Bone marrow (tissue), 2 donors: ENCODE data around the gene NKX3-2.

Experiments
- DNase-seq, 2 donors: peaks; one replicate each; lab custom pipeline; 2025; lab: John Stamatoyannopoulos, UW

NKX3-2 gene

GRCh38 chr4:13531625-13531998 lies 12.7 kb downstream of the NKX3-2 start:
- DNase-seq, result no peak

GRCh38 chr4:13530823-13531624 lies 13.3 kb downstream of the NKX3-2 start:
- no peak for DNase-seq

GRCh38 chr4:13529128-13529919 lies 15.0 kb downstream of the NKX3-2 start:
- DNase-seq, result no peak

GRCh38 chr4:13528821-13529127 lies 15.5 kb downstream of the NKX3-2 start:
- DNase-seq, result no peak

- DNase-seq, result no peak
Observed at GRCh38 chr4:13527981-13528820, 16.1 kb downstream of the NKX3-2 start.

- no peak for DNase-seq
Observed at GRCh38 chr4:13527192-13527980, 16.9 kb downstream of the NKX3-2 start.

- DNase-seq, result no peak
Observed at GRCh38 chr4:13526658-13527057, 17.6 kb downstream of the NKX3-2 start.

GRCh38 chr4:13525606-13526281 lies 18.6 kb downstream of the NKX3-2 start:
- no peak for DNase-seq

- DNase-seq, result no peak
Observed at GRCh38 chr4:13524504-13525243, 19.6 kb downstream of the NKX3-2 start.

GRCh38 chr4:13523591-13524503 lies 20.5 kb downstream of the NKX3-2 start:
- DNase-seq, result no peak

- no peak for DNase-seq
Observed at GRCh38 chr4:13523105-13523477, 21.2 kb downstream of the NKX3-2 start.

- no peak for DNase-seq
Observed at GRCh38 chr4:13522282-13523104, 21.8 kb downstream of the NKX3-2 start.

- DNase-seq, result no peak
Observed at GRCh38 chr4:13521047-13521446, 23.3 kb downstream of the NKX3-2 start.

GRCh38 chr4:13516315-13516860 lies 27.9 kb downstream of the NKX3-2 start:
- DNase-seq, result no peak

GRCh38 chr4:13515268-13515667 lies 29.0 kb downstream of the NKX3-2 start:
- no peak for DNase-seq

GRCh38 chr4:13514722-13515121 lies 29.6 kb downstream of the NKX3-2 start:
- no peak for DNase-seq

GRCh38 chr4:13511101-13511500 lies 33.2 kb downstream of the NKX3-2 start:
- no peak for DNase-seq

- no peak for DNase-seq
Observed at GRCh38 chr4:13509442-13509841, 34.9 kb downstream of the NKX3-2 start.
